ENCODE data around the gene SCN8A. TPM values are rescaled to one million over a fixed set of nuclear protein-coding genes. Genes with fewer than 3 reads are reported as not detected.

SCN8A gene
- total and polyA plus RNA-seq, 4 donors: 11.4 to 80.2 (median 19.2) TPM

DNA sequence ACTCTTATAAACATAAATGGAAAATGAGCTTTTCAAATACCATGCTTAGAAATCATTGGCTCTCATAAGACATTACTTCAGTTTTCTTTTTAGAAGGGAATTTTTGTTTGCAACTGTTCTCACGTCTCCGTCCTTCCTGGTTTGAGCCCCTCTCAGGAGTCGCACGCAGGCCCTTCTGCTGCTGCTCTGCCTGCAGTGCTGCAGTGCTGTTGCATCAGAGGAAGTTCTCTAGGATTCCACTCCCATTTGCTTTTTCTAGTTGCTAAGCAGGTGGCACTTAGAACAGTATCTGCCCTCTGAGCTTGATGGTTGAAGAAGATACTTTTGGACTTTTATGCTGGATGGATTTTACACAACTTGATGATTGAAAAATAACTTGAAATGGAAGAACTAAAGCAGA lies 70.8 kb downstream of the SCN8A start:
- Histone ChIP-seq H3K9me3 (ENCODE audit: control insufficient read depth, insufficient read depth, low read length) (peaks cover 2% of the 10 kb centered on the region), H3K27me3 (ENCODE audit: control insufficient read depth, insufficient read depth, low read length) (no peaks in the 10 kb centered on the region), H3K4me3 (ENCODE audit: low read depth, low read length) (no peak overlapping the region), H3K4me1 (ENCODE audit: control insufficient read depth, insufficient read depth, low read length) (no peaks in the 10 kb centered on the region), H3K36me3 (ENCODE audit: control insufficient read depth, insufficient read depth, low read length) (peaks cover 4% of the 10 kb centered on the region), H3K27ac (ENCODE audit: low read depth, low read length) (no peak overlapping the region)
- DNase-seq (ENCODE audit: low read depth in 4 of 6, low spot score in 6 of 6): no peak
- no CpG with 5 or more reads among the region's 4 CpGs for WGBS (ENCODE audit: insufficient coverage)

DNA sequence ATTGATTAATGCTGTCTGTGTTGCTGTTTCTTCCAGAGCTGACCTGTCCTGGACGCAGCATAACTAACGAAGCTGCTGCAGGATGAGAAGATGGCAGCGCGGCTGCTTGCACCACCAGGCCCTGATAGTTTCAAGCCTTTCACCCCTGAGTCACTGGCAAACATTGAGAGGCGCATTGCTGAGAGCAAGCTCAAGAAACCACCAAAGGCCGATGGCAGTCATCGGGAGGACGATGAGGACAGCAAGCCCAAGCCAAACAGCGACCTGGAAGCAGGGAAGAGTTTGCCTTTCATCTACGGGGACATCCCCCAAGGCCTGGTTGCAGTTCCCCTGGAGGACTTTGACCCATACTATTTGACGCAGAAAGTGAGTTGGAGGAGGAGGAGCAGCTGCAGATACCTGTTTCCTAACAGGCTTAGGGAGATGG lies 71.7 kb downstream of the SCN8A start:
- DNase-seq (ENCODE audit: low read depth in 4 of 6, low spot score in 6 of 6): no peak
- H3K4me1 ChIP-seq (ENCODE audit: control insufficient read depth, insufficient read depth, low read length): no peaks in the 10 kb centered on the region
- H3K9me3 ChIP-seq (ENCODE audit: control insufficient read depth, insufficient read depth, low read length): peaks cover under 1% of the 10 kb centered on the region
- H3K4me3 ChIP-seq (ENCODE audit: low read depth, low read length): no peak overlapping the region
- WGBS (ENCODE audit: insufficient coverage): 91% methylated on average over 11 of the region's 11 CpGs
- no peak overlapping the region for H3K27ac ChIP-seq (ENCODE audit: low read depth, low read length)
- H3K36me3 ChIP-seq (ENCODE audit: control insufficient read depth, insufficient read depth, low read length): peaks cover 4% of the 10 kb centered on the region
- H3K27me3 ChIP-seq (ENCODE audit: control insufficient read depth, insufficient read depth, low read length): no peaks in the 10 kb centered on the region

DNA sequence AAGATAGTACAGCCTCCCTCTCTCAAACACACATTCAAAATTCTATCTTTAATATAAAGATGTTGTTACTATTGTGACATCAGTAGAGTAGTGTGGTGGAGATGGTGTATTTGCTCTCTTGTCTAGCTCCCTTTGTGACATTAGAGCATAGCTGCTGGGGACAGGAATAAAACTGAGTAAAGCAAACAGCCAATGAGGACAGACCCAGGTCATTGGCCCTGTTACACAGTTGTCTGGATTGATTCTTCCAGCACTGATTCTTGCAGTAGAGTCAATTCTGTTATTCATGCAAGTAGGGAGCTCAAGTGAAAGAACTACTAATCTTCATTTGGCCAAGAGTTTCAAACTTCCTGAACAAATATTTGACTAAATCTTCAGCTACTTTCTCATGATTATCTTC lies 72.4 kb downstream of the SCN8A start:
- Histone ChIP-seq H3K9me3 (ENCODE audit: control insufficient read depth, insufficient read depth, low read length) (no peaks in the 10 kb centered on the region), H3K27me3 (ENCODE audit: control insufficient read depth, insufficient read depth, low read length) (no peaks in the 10 kb centered on the region), H3K27ac (ENCODE audit: low read depth, low read length) (no peak overlapping the region), H3K36me3 (ENCODE audit: control insufficient read depth, insufficient read depth, low read length) (peaks cover 4% of the 10 kb centered on the region), H3K4me1 (ENCODE audit: control insufficient read depth, insufficient read depth, low read length) (no peaks in the 10 kb centered on the region), H3K4me3 (ENCODE audit: low read depth, low read length) (no peak overlapping the region)
- no peak for DNase-seq (ENCODE audit: low read depth in 4 of 6, low spot score in 6 of 6)

DNA sequence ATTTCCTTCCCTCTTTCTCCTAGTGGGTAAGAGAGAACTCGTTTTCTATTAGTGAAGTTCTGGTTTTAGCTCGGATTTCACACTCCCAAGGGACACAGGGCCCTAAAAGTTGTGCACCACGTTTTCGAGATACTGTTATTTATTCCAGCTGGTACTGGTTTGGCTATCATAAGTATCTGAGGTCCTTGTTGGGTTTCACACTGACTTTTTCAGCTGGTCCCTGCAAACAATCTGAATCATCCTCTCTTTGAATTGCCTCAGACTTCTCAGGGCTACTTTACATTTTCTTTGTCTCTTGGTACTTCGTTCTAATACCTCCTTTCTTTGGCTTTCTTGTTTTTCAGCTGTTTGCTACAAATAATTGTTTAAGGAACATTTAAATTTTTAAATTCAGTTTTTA lies 75.7 kb downstream of the SCN8A start:
- Histone ChIP-seq H3K27ac (ENCODE audit: low read depth, low read length) (no peak overlapping the region), H3K27me3 (ENCODE audit: control insufficient read depth, insufficient read depth, low read length) (no peaks in the 10 kb centered on the region), H3K36me3 (ENCODE audit: control insufficient read depth, insufficient read depth, low read length) (peaks cover 4% of the 10 kb centered on the region), H3K9me3 (ENCODE audit: control insufficient read depth, insufficient read depth, low read length) (no peaks in the 10 kb centered on the region), H3K4me3 (ENCODE audit: low read depth, low read length) (no peak overlapping the region), H3K4me1 (ENCODE audit: control insufficient read depth, insufficient read depth, low read length) (no peaks in the 10 kb centered on the region)
- 29% methylated on average over 2 of the region's 5 CpGs for WGBS (ENCODE audit: insufficient coverage)
- DNase-seq (ENCODE audit: low read depth in 4 of 6, low spot score in 6 of 6): no peak

DNA sequence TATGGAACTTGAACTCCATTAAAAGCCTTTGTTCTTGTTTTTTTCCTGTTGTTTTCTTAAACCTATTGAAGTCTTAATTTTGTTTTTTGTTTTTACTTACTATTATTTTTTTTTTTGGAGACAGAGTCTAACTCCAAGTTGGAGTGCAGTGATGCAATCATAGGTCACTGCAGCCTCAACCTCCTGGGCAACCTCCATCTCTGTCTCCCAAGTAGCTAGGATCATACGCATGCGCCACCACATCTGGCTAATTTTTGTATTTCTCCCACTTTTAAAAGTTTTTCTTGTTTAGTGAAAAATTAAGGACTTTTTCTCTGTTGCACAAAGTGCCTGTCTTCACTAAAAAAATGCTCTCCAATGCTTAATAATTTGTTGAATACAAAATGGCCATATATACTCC lies 76.2 kb downstream of the SCN8A start:
- Histone ChIP-seq H3K27me3 (ENCODE audit: control insufficient read depth, insufficient read depth, low read length) (no peaks in the 10 kb centered on the region), H3K36me3 (ENCODE audit: control insufficient read depth, insufficient read depth, low read length) (peaks cover 4% of the 10 kb centered on the region), H3K9me3 (ENCODE audit: control insufficient read depth, insufficient read depth, low read length) (no peaks in the 10 kb centered on the region), H3K27ac (ENCODE audit: low read depth, low read length) (no peak overlapping the region), H3K4me3 (ENCODE audit: low read depth, low read length) (no peak overlapping the region), H3K4me1 (ENCODE audit: control insufficient read depth, insufficient read depth, low read length) (no peaks in the 10 kb centered on the region)
- no CpG with 5 or more reads among the region's 2 CpGs for WGBS (ENCODE audit: insufficient coverage)
- DNase-seq (ENCODE audit: low read depth in 4 of 6, low spot score in 6 of 6): no peak

DNA sequence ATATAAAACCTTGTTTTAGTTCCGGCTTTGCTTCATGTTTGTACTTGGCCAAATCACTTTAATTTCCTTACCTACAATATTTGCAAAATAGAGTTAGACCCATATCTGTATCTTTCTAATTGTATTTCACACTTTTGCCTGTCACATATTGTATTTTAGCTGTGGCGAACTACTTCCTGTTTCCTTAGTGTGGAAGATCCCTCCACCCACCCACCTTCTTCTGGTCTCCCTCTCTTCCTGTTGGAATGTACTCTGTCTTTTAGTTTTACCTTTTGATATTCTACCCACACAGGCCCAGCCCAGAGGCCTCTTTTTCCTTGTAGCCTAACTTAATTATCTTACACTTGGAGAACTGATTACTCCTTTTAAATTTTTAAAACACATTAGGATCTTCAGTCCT lies 78.2 kb downstream of the SCN8A start:
- no peaks in the 10 kb centered on the region for H3K36me3 ChIP-seq (ENCODE audit: control insufficient read depth, insufficient read depth, low read length)
- no peak overlapping the region for H3K27ac ChIP-seq (ENCODE audit: low read depth, low read length)
- H3K4me1 ChIP-seq (ENCODE audit: control insufficient read depth, insufficient read depth, low read length): no peaks in the 10 kb centered on the region
- DNase-seq (ENCODE audit: low read depth in 4 of 6, low spot score in 6 of 6): no peak
- H3K4me3 ChIP-seq (ENCODE audit: low read depth, low read length): no peak overlapping the region
- 86% methylated on average over 1 of the region's 2 CpGs for WGBS (ENCODE audit: insufficient coverage)
- no peaks in the 10 kb centered on the region for H3K27me3 ChIP-seq (ENCODE audit: control insufficient read depth, insufficient read depth, low read length)
- H3K9me3 ChIP-seq (ENCODE audit: control insufficient read depth, insufficient read depth, low read length): no peaks in the 10 kb centered on the region

DNA sequence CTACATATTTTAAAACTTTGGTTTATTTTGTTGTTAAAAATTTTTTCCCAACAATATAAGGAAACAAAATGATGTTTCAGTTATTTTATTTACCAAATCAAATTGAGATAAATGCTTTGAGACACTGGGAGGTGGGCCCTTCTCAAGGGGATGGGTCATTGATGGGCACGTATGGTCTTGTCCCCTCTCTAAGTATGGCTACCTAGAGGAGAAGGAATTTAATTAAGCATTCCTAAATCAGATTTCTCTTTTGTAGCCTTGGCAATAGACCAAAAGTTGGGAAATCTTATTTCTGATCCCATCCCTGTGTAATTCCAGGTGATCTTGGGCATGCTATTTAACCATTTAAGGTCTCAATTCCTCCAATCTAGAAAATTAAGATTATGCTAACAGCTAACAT lies 79.0 kb downstream of the SCN8A start:
- DNase-seq (ENCODE audit: low read depth in 4 of 6, low spot score in 6 of 6): no peak
- no peaks in the 10 kb centered on the region for H3K9me3 ChIP-seq (ENCODE audit: control insufficient read depth, insufficient read depth, low read length)
- no peak overlapping the region for H3K4me3 ChIP-seq (ENCODE audit: low read depth, low read length)
- no peaks in the 10 kb centered on the region for H3K36me3 ChIP-seq (ENCODE audit: control insufficient read depth, insufficient read depth, low read length)
- WGBS (ENCODE audit: insufficient coverage): no CpG with 5 or more reads among the region's 1 CpG
- H3K4me1 ChIP-seq (ENCODE audit: control insufficient read depth, insufficient read depth, low read length): no peaks in the 10 kb centered on the region
- H3K27me3 ChIP-seq (ENCODE audit: control insufficient read depth, insufficient read depth, low read length): no peaks in the 10 kb centered on the region
- no peak overlapping the region for H3K27ac ChIP-seq (ENCODE audit: low read depth, low read length)

DNA sequence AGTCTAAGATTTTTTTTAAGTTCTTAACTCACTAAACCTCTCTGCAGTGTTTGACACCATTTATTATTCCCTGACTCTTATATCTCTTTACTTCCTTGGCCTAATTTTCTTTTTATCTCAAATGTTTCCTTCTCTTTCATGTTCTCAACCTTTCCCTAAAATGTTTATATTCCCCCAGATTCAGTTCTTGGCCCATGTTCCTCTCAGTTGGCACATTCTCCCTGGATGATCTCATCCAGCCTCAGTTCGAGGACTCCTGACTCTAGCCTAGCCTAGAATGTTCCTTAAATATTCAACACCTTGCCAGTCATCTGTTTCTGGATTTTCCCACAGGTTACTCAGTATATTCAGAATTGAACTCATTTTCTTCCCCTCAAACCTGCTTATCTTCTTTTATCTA lies 81.3 kb downstream of the SCN8A start:
- no peaks in the 10 kb centered on the region for H3K36me3 ChIP-seq (ENCODE audit: control insufficient read depth, insufficient read depth, low read length)
- no peaks in the 10 kb centered on the region for H3K9me3 ChIP-seq (ENCODE audit: control insufficient read depth, insufficient read depth, low read length)
- no peak overlapping the region for H3K4me3 ChIP-seq (ENCODE audit: low read depth, low read length)
- H3K27me3 ChIP-seq (ENCODE audit: control insufficient read depth, insufficient read depth, low read length): no peaks in the 10 kb centered on the region
- DNase-seq (ENCODE audit: low read depth in 4 of 6, low spot score in 6 of 6): peak in 1 of 6 donors; percentile 14
- no peak overlapping the region for H3K27ac ChIP-seq (ENCODE audit: low read depth, low read length)
- no peaks in the 10 kb centered on the region for H3K4me1 ChIP-seq (ENCODE audit: control insufficient read depth, insufficient read depth, low read length)
- WGBS (ENCODE audit: insufficient coverage): 28% methylated on average over 1 of the region's 1 CpG

DNA sequence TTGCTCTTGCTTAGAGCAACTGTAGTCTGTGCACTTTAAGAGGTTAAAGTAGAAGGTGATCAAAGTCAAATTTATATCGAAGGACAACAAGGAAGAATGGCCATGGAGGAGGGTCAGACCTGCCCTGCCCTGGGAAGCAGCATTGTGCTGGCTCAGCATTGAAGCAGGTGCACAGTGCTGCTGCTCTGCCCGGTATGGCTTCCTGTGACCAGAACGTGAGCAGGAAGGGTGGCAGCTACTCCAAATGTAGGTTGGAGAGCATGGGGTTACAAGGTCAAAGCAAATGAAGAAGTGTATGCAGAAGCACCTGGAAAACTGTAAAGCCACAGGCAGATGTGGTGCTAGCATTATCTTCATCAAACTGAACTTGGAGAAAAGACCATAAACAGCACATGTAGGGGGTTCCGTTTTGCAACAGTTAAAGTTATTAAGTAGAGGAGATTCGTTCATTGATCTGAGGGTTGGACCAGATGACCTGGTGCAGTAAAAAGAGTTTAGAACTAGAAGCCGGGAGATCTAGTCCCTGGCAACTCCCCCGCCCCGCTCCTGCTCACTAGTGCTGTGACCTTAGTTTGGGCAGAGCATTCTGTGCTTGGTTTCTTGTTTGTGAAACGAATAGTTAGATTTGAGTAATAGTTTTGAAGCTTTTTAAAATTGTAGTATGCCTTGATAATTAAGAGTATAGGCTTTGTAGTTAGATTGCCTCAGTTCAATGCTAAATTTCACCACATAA lies 84.2 kb downstream of the SCN8A start:
- Histone ChIP-seq H3K4me3 (ENCODE audit: low read depth, low read length) (no peak overlapping the region), H3K27ac (ENCODE audit: low read depth, low read length) (no peak overlapping the region), H3K27me3 (ENCODE audit: control insufficient read depth, insufficient read depth, low read length) (no peaks in the 10 kb centered on the region), H3K4me1 (ENCODE audit: control insufficient read depth, insufficient read depth, low read length) (no peaks in the 10 kb centered on the region), H3K9me3 (ENCODE audit: control insufficient read depth, insufficient read depth, low read length) (no peaks in the 10 kb centered on the region), H3K36me3 (ENCODE audit: control insufficient read depth, insufficient read depth, low read length) (no peaks in the 10 kb centered on the region)
- 74% methylated on average over 8 of the region's 9 CpGs for WGBS (ENCODE audit: insufficient coverage)
- DNase-seq (ENCODE audit: low read depth in 4 of 6, low spot score in 6 of 6): no peak

DNA sequence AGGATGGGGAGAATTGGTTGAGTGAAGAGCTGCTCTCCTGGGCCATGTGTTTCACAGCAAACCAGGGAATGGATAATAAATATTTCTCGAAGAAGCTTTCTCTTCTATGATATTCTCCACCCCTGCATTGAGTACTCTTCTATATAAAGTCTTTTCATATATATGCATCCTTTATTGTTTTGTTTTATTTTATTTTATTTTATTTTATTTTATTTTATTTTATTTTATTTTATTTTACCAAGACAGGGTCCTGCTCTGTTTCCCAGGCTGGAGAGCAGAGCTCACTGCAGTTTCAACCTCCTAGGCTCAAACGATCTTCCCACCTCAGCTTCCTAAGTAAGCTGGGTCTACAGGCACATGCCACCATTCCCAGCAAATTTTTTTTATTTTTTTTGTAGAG lies 85.8 kb downstream of the SCN8A start:
- H3K36me3 ChIP-seq (ENCODE audit: control insufficient read depth, insufficient read depth, low read length): no peaks in the 10 kb centered on the region
- no peak overlapping the region for H3K4me3 ChIP-seq (ENCODE audit: low read depth, low read length)
- WGBS (ENCODE audit: insufficient coverage): no CpG with 5 or more reads among the region's 2 CpGs
- H3K4me1 ChIP-seq (ENCODE audit: control insufficient read depth, insufficient read depth, low read length): no peaks in the 10 kb centered on the region
- H3K9me3 ChIP-seq (ENCODE audit: control insufficient read depth, insufficient read depth, low read length): no peaks in the 10 kb centered on the region
- no peak overlapping the region for H3K27ac ChIP-seq (ENCODE audit: low read depth, low read length)
- H3K27me3 ChIP-seq (ENCODE audit: control insufficient read depth, insufficient read depth, low read length): no peaks in the 10 kb centered on the region
- no peak for DNase-seq (ENCODE audit: low read depth in 4 of 6, low spot score in 6 of 6)

All from spinal cord (tissue), 10 donors.